ENCODE results near the gene MRPL20.

MRPL20 gene

DNA sequence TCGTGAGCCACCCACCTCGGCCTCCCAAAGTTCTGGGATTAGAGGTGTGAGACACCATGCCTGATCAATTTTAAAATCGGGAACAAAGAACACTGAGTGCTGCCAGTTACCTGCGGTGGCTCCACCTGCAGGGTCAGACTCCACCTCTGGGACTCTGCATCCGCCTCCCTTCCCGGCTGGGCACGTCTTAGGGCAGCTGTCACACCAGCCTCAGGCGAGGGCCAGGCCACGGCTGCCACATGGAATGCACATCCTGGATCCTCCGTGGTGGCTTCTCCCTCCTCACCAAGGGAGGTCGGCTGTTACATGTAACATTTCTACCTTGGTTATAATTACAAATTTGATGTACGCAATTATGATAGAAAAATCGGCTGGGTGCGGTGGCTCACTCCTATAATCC lies 42.8 kb downstream of the MRPL20 start:
- DNase-seq (ENCODE audit: low spot score) = peak; percentile 11

DNA sequence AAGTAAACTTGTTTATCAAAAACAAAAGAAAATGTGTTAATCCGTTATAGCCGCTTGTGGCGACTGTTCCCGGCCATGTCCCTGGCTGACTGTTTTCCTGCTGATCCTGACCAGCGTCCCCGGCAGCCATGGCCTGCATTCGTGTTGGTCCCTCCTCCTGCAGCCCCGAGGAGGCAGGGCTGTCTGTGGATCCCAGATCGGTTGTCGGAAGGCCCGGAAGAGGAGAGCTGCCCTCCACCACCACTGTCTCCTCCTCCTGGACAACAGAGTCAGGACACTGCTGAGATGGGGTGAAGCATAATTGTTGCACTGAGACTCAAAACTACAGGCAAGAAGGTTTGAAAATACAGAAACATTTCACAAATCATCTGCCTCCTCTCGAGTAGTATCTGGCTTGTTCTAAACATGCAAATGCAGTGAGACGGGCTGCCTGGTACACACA lies 45.1 kb downstream of the MRPL20 start:
- DNase-seq (ENCODE audit: low spot score) = peak; percentile 61

DNA sequence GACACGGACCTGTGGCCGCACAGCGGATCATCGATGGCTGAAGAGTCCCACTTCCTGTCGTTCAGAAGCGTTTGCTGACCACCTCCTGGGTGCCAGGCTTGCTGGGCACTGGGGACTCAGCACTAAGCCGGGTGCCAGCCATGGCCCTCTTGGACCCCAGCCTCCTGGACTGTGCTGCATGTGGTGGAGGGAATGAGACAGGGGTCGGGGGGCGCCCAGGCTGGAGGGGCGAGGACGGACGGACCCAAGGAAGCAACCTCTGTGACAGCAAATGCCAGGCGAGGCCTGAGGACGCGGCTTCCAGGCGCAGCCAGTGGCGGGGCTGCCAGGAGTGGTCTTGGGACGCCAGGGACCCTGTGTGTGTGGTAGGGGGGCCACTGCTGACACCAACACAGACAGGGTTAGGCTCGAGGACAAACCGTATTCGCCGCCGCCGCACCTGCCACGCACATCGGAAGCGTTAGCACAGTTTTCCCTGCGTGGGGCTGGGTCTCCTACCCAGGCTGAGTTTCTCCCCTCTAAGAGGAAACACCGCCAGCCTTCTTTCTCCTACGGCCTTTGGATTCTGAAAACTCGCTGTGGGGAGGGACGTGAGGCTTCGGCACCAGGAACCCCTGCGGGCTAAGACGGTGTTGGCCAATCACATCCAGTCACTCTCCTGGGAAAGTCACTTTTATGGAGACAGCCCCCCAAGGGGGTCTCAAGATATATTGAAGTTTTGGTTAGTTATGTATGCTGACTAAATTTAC lies 45.7 kb downstream of the MRPL20 start:
- peak; percentile 12 for DNase-seq (ENCODE audit: low spot score)

DNA sequence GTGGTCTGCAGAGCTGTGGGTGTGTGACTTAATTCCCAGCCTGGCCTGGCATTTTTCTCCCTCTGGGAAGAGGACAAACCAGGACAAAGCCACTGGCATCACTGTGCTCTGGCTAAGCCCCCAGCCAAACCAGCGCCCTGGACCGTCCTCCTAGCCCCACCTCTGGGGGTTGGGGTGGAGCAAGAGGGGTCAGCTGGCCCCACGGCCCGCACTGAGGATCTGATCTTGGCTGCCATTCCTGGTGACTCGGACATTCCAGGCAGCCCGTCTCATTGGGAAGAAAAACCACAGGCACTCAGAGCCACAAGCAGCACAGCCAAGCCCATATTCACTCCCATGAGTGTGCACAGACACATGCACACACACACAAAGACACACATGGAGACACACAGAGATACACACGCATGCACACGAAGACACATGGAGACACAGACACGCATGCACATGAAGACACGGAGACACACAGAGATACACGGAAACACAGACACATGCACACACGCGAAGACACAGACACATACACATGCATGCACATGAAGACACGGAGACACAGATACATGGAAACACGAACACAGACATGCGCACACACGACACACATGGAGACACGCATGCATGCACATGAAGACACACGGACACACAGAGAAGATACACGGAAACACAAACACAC lies 46.5 kb downstream of the MRPL20 start:
- peak; percentile 49 for DNase-seq (ENCODE audit: low spot score)

DNA sequence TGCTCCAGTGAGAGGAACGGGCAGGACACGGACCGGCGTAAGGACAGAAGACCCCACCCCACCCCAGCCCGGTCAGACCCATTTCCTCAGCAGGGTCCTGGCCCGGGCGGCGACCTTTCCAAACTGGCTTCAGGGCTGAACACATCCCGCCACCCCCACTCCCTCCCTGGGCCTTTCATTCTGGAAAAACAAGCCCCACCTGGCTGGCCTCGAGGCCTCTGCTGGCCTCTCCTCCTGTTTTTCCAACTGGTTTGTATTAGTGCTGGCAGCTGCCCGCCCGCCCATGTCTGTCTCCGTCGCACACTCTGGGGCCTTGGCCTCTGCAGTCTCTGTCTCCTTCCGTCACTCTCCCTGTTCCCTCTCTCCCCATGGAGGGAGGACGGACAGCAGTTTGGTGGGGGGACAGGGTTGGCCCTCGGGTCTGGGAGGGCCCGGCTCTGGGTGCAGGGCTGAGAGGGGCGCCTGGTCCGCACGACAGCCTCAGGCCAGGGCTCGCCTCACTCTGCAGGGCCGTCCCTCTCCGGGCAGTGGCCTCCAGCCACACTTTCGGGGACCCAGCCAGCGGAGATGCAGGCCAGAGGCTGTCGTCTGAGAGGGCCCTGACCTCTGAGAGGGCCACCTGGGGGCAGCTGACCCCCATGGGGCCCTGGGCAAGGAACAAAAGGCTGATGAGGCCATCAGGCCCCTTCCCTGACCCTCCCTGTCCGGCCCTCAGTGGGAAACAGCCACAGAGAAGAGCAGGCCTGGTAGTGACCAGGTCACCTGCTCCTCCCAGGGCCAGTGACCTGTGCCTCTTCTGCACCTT lies 47.2 kb downstream of the MRPL20 start:
- DNase-seq (ENCODE audit: low spot score) = peak; percentile 16

DNA sequence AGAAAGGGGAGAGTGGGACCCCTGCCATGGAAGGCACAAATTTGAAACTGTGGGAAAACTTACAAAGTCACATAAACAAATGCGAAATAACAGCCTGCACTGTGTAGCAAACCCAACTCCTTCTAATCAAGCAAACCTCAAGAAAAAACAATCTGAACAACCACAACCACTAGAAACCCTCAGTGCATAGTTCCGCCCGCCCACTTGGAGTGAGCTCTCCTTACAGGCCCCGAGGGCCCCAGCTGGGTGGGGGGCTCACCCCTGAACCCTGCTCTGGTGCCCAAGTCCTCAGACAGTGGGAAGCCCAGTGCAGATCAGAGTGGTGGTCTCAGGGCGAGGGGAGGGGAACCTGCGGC lies 47.8 kb downstream of the MRPL20 start:
- DNase-seq (ENCODE audit: low spot score) = peak; percentile 6

DNA sequence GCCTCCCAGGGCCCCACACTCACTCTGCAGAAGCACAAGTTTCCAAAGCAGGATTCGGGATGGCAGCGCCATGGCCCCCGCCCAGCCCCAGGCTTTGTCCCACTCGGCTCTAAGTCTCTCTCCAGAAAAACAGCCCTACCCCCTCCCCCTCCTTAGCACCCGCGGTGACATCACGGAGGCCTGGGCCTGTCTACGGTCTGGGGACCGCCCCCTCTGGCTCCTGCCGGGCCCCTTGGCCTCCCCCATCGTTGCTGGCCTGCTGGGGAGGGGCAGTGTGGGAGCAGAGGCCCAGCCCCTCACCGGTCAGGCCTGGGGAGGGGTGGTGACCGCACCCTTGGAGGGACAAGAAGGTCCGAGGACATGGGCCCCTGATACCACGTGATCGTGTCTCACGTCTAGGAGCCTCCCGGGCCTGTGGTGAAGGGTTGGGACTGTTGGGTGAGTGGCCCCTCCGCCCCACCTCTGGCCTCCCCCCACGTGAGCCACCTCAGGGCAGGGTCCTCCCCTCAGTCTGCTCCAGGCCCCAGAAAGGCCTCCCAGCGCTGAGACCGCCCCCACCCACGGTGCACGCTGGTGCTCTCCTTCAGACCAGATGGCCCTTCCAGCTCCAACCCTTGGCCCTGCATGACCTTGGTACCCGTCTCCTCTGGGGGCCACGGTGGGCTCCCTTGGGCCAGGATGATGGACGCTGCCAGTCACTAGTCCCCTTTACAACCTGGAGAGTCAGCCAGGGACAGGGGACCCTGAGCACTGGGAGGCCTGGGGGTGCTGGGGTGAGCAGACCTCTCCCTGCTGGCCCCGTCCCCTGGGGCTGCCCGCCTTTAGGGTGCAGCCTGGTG lies 48.4 kb downstream of the MRPL20 start, which contains the start of gene MXRA8:
MXRA8 (minus strand) TSS at position 123 of the 839 bp plus-strand sequence; CDS start at position 72, 51 bp downstream.
- peak; percentile 74 for DNase-seq (ENCODE audit: low spot score)

DNA sequence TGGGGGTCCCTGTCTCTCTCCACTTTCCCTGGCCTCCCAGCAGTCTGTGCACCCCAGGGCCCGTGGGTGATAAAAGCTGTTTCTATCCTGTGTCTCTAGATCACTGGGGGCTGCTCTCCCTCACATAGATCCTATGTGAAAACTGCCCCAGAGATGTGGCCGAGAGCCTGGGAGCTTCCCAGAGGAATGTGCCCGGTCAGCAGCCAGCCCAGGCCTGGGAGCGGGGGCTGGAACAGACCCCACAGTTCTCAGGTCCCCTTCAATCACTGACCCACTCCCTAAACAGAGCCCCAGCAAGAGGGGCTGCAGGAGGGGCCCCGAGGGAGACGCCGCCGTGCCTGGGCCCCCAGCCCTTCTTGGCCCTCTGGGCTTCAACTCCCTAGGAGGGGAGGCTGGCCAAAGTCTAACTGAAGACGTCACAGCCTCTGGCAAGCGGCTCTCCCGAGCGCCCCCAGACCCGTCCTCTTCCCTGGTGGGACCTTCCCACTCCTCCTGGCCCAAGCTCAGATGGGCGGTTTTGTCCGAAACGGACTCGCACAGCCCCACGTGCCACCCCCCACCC lies 49.1 kb downstream of the MRPL20 start:
- peak; percentile 28 for DNase-seq (ENCODE audit: low spot score)

DNA sequence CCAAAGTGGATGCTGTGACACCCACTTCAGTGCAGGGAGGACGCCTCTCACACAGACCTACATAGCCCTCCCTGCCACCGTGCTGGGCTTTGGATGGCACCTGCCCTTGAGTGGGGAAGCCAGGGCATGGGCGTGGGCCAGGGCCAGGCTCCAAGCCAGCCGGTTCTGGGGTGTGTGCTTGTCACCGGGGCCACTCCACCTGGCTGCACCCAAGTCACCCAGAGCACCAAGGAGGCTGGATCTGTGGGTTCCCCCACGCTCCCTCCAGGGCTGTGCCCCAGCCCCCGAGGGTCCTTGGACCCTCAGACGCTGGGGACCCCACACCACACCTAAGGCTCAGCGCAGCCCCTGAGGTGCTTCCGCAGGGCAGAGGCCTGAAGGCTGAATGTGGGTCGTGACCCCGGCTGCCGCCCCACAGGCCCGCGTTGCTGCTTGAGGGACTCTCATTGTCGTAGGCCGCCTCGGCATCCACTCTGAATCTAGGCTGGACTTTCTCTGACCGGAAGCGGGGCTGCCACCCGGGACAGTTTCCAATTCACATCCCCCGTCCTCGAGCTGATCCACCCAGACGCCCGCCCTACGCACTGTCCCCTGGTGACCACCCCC lies 50.2 kb downstream of the MRPL20 start:
- DNase-seq (ENCODE audit: low spot score) = peak; percentile 8

DNA sequence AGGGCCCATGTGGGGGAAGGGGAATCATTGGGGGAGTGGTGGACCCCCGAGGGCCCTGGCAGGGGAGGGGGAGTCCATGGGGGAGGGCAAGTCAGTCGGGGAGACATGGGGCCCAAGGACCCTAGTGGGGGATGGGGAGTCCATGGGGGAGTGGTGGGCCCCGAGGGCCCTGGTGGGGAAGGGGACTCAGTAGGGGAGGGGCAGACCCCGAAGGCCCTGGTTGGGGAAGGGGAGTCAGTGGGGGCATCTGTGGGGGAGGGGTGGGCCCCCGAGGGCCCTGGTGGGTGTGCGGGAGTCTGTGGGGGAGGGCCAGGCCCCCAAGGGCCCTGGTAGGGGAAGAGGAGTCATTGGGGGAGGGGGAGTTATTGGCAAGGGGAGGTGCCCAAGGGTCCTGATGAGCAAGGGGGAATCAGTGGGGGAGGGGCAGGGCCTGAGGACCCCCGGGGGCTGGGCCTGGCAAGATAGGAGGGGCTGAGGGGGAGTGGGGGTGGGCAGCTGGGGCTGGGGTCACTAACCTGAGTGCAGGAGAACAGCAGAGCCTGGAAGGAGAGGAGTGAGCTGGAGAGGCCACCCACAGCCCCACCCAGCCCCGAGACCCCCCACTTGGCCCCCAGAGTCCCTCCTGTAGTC lies 50.8 kb downstream of the MRPL20 start:
- peak; percentile 10 for DNase-seq (ENCODE audit: low spot score)

DNA sequence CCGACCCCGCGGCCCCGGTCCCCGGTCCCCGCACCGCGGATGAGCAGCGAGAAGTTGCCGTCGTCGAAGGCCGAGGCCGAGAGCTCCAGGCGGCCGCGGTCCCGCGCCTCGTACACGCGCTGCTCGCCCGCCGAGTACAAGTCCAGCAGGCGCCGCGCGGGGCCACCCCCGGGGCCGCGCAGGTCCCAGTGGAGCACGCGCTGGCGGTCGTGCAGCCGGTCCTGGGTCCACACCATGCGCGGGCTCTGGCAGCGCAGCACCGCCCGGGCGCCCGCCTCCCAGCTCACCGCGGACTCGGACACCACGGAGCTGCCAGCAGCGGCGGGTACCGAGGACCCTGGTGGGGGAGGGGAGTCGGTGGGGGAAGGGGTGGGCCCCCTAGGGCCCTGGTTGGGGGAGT lies 51.7 kb downstream of the MRPL20 start:
- DNase-seq (ENCODE audit: low spot score) = no peak

DNA sequence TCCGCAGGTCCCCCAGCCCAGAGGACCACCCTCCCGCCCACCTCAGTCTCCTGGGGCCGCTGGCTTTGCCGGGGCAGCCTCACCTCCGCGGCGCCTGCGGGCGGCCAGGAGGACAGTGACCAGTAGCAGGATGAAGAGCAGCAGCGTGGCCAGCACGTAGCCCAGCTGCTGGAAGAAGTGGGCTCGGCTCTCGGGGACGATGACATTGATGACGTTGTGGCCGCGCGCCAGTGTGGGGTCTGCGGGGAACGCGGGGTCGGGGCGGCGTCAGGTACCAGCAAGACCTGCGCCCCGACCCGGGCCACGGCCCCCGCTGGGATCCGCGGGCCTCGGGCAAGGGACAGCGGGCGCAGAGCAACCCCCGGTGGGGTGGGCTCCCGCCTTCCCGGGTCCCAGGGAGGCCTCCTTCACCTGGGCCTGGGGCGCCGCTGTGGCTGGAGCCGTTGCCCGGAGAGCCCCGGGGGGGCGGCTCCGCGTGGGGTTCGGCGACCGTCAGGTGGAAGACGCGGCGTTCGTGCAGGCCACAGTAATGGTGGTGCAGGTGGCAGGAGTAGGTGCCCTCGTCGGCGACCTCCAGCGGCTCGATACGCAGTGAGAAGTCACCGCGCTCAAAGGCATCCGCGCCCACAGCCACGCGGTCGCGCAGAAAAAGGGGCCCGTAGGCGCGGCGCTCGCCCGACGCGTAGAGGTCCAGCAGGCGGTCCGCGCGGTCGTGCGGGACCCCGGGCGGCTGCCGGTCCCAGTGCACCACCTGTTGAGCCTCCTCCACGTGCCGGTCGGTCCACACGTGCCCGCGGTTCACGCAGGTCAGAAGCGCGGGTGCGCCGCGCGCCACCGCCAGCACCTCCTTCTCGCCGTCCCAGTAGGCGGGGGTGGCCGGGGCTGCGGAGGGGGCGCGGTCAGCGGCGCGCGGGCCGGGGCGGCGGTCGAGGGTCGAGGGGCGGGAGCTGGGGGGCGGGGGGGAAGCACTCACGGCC lies 52.5 kb downstream of the MRPL20 start:
- DNase-seq (ENCODE audit: low spot score) = no peak

DNA sequence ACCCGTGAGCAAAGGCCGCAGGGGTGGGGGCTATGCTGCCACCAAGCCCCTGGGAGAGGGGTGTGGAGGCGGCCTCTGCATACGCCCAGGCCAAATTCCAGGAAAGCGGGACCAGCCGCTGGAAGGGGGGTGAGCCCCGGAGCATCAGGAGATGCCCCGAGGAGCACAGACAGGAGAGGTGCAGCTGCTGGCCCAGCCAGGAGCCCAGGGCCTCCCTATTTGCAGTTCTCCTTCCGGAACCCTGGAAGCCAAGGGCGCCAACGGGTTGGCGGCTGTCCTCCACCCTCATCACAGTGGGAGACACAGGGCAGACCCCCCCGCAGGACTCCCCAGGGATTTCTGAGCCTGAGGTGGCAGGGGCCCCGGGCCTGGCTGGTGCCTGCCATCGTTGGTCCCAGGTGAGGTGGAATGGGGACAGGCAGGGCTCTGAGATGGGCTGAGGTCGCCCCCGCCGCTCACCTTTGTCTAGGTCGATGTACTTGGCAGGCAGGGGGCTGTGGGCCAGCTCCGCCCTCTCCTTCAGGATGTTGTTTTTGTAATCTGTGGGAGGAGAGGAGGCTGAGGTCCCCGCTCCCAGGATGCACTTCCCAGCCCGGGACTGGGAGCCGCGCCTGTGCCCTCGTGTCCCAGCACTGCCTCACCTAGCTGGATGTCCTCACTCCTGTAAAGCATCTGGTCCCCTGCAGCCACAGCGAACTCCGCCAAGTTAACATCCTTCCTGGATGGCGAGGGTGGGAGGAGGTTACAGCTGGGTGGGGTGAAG lies 53.5 kb downstream of the MRPL20 start:
- DNase-seq (ENCODE audit: low spot score) = no peak

DNA sequence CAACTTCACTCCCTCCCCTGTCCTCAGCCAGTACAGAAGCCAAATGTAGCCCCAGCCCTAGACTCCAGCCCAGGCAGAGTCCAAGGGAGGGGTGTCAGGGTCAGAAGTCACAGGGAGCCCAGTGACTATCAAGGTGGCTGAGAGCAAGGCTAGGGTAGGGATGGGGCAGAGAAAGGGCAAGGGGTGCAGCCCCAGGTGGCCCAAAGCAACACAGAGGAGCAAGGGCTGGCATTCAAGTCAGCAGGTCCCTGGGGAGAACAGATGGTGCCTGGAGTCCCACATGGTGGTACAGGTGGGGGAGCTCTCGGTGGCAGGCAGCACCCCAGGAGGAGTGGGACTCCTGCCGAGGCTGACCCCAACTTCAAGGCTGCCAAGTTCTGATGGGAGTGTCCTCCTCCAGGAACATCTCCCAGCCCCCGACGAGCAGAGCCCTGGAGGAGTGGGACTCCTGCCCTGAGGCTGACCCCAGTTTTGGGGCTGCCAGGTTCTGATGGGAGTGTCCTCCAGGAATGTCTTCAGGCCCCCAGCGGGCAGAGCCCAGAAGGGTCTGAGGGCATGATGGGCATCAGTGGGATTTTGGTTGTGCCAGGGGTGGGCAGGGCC lies 54.2 kb downstream of the MRPL20 start:
- no peak for DNase-seq (ENCODE audit: low spot score)
